ENCODE measurements around the gene ECHDC1.

ECHDC1 gene

DNA sequence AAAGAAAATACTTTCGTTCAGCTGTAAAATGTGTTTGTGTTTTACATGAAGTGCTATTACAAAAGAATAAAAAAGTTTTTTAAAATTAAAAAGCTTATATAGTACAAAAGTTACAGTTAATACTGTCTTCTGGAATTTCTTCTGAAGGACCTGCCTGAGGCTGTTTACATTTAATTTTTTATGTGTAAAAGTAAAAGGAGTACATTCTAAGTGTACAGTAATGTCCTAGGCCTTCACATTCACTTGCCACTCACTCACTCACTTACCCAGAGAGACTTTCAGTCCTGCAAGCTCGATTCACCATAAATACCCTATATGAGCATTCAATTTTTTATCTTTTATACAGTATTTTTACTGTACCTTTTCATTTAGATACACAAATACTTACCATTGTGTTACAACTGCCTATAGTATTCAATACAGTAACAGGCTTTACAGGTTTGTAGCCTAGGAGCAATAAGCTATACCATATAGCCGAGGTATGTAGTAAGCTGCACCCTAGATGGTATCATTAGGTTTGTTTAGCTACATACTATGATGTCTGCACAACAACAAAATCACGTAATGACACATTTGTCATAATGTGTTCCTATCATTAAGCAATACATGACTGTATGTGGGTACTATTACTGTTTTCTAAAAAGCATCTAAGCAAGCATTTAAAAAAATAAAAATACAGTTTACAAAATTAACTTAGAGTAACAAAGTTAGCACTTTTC is 43.7 kb downstream of the ECHDC1 start:
- TF ChIP-seq, protein P1, sequence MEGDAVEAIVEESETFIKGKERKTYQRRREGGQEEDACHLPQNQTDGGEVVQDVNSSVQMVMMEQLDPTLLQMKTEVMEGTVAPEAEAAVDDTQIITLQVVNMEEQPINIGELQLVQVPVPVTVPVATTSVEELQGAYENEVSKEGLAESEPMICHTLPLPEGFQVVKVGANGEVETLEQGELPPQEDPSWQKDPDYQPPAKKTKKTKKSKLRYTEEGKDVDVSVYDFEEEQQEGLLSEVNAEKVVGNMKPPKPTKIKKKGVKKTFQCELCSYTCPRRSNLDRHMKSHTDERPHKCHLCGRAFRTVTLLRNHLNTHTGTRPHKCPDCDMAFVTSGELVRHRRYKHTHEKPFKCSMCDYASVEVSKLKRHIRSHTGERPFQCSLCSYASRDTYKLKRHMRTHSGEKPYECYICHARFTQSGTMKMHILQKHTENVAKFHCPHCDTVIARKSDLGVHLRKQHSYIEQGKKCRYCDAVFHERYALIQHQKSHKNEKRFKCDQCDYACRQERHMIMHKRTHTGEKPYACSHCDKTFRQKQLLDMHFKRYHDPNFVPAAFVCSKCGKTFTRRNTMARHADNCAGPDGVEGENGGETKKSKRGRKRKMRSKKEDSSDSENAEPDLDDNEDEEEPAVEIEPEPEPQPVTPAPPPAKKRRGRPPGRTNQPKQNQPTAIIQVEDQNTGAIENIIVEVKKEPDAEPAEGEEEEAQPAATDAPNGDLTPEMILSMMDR (IDR thresholded peaks at IDR 0.05; ENCODE audit: low read depth, low read length): no peak
- no peak overlapping the region for H3K4me3 ChIP-seq (ENCODE audit: low read depth, low read length)

DNA sequence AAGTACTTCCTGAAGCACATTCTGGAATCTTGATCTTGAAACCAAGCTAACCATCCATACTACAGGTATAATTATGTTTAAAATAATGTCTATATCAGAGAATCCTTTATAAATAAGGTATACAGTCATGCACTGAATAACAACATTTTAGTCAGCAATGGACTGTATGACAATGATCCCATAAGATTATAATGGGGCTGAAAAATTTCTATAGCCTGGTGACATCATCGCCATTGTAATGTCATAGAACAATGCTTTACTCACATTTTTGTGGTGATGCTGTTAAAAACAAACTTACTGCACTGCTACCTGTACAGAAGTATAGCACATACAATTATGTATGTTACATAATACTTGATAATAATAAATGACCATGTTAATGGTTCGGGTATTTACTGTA is 44.9 kb downstream of the ECHDC1 start:
- no peak overlapping the region for H3K4me3 ChIP-seq (ENCODE audit: low read depth, low read length)
- TF ChIP-seq, protein P1 (IDR thresholded peaks at IDR 0.05; ENCODE audit: low read depth, low read length): no peak

DNA sequence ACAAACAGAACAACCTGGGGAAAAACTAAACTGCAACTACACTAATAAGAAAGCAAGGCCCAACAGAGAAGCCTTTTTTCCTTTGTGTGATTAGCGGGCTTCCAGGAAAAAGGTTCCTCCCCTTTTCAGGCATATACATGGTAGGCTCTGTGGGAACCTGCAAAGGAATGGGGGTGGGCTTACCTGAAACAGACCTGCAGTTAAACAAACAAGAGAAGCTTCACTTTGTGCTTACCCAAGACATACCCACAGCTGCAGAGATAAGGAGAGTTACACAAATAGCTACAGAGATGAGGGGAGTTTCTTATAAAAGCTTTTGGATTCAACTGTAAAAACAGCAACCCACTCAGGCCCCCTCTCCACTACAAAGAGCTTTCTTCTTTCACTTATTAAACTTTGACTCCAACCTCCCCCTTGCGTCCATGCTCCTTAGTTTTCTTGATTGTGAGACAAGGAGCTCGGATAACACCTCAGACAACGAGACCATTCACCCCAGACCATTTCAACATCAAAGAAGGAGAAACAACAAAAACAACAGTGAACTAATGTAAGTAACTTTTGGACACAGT is 45.8 kb downstream of the ECHDC1 start:
- H3K4me3 ChIP-seq (ENCODE audit: low read depth, low read length): no peak overlapping the region
- TF ChIP-seq, protein P1 (IDR thresholded peaks at IDR 0.05; ENCODE audit: low read depth, low read length): no peak

DNA sequence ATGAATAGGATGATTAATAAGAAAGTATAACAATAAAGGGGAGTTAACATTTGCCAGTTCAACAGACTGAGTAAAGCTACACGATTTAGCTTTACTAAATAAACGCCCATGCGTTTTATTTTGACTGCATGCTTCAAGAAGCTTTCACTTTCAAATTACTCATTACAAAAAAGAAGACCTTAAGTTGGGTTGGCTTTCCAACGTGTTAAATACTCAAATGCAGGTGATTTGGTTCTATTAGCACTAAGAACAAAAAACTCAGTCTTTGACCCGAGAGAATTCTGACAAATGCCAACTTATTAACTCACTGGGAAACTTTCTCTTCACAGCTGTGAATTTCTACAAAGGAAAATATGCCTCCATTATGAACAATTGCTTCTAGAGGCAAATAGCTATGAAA is 51.9 kb downstream of the ECHDC1 start:
- no peak overlapping the region for H3K4me3 ChIP-seq (ENCODE audit: low read depth, low read length)
- TF ChIP-seq, protein P1 (IDR thresholded peaks at IDR 0.05; ENCODE audit: low read depth, low read length): no peak

DNA sequence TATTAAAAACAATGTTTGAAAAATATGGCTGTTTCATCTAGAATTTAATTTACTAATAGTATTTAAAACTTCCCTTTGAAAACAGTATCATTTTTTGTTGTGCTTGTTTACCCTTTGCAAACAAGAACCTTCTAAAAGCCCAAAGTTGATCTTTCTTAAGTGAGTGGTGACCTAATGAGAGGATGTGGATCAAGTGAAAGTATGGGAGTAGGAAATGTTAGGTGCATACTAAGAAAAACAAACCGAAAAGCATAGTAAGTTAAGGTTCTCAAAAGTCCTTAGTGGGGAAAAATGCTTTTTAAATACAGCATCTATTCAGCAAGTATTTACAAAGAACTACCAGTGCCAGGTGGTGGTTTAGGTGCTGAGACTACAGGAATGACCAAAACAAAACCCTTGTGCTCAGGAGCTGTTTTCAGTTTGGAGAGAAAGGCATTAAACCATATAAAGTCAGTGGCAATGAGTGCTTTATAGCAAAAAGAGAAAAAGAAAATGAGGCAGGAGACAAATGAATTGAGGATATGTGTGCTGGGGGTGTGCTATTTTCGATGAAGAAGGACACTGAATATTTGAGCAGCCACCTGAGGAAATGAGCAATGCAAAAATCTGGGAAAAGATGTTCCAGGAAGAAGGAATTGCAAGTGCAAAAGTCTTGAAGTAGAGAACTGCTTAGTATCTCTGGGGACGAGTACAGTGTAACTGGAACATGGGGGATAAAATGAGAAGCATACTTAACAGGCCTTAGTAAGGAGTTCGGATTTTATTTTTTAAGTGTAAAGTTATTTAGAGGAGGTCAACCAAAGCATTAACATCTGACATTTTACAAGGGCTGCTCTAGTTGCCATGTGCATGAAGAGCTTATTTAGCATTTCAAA is 52.8 kb downstream of the ECHDC1 start:
- H3K4me3 ChIP-seq (ENCODE audit: low read depth, low read length): no peak overlapping the region
- TF ChIP-seq, protein P1 (IDR thresholded peaks at IDR 0.05; ENCODE audit: low read depth, low read length): no peak

DNA sequence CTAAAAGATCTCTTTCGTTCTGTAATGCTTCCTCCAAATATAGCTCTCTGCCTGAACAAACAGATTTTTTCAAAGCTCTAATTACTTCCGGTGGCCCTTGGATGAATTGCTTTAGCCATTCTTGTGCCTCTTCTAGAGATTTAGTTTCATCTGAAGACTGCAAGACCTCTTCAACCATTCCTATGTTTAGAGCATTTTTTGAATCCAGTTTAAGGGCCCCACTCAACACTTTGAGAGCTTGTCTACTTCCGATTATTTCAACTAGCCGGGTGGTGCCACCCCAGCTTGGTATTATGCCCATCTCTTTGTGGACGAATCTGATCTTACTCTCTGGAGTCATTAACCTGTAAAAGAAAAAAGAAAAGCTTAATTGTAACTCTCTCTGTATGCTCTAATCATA is 53.5 kb downstream of the ECHDC1 start:
- TF ChIP-seq, protein P1 (IDR thresholded peaks at IDR 0.05; ENCODE audit: low read depth, low read length): no peak
- no peak overlapping the region for H3K4me3 ChIP-seq (ENCODE audit: low read depth, low read length)

DNA sequence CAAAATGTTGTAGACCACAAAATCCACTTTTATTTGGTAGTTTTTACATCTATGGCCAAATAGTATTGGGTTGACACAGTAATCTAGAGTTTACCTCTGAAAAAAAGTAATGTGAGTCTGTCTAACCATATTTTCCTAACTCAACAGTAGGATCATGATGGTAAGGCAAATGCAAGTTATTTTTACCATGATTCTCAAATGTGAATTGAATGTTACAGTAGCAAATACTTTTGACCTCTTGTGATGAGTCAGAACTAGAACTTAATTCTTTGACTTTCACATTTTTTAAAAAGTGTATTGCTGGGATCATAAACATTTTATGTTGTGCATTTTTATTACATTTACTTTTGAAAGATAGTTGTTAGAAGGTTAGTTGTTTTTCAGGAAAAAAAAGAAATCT is 54.7 kb downstream of the ECHDC1 start:
- H3K4me3 ChIP-seq (ENCODE audit: low read depth, low read length): no peak overlapping the region
- TF ChIP-seq, protein P1 (IDR thresholded peaks at IDR 0.05; ENCODE audit: low read depth, low read length): no peak

Data from WI38 (cell line).